NCI-H1694 treated with DMSO at 0.1 percent for 48 hours (cell line): ENCODE measurements around the gene DYDC1.
"Not testable (repeated sequence)": the region's sequence is repeated elsewhere in the genome, so short reads cannot be mapped to it uniquely, and the experiment has no call there.

ENCODE experiments used
- DNase-seq: peaks from one replicate; lab custom pipeline; 2025; lab: John Stamatoyannopoulos, UW

The DYDC1 gene

GRCh38 chr10:80356563-80356988, at the start of gene DYDC1, which contains the start of gene DYDC2:
Gene DYDC1, minus strand, starts transcription at chr10:80356755. Its CDS starts 4,154 bp downstream, at chr10:80352601.
Gene DYDC2, plus strand, starts transcription at chr10:80356781. Its CDS starts 5,663 bp downstream, at chr10:80362444.
- DNase-seq = no peak

- DNase-seq = no peak
Observed at GRCh38 chr10:80406204-80406603, 49.6 kb upstream of the DYDC1 start.

- DNase-seq = no peak
Observed at GRCh38 chr10:80405626-80406025, 49.1 kb upstream of the DYDC1 start.

- DNase-seq = no peak
Observed at GRCh38 chr10:80405035-80405434, 48.5 kb upstream of the DYDC1 start.

- no peak for DNase-seq
Observed at GRCh38 chr10:80400136-80400804, 43.7 kb upstream of the DYDC1 start.

GRCh38 chr10:80397014-80397413, 40.5 kb upstream of the DYDC1 start:
- DNase-seq = no peak

- DNase-seq = no peak
Observed at GRCh38 chr10:80394358-80394916, 37.9 kb upstream of the DYDC1 start.

- no peak for DNase-seq
Observed at GRCh38 chr10:80392250-80392649, 35.7 kb upstream of the DYDC1 start.

GRCh38 chr10:80390740-80391139, 34.2 kb upstream of the DYDC1 start:
- DNase-seq = no peak

- DNase-seq = peak; percentile 46
Observed at GRCh38 chr10:80382989-80383388, 26.4 kb upstream of the DYDC1 start.

- no peak for DNase-seq
Observed at GRCh38 chr10:80380185-80380584, 23.6 kb upstream of the DYDC1 start.

- DNase-seq = no peak
Observed at GRCh38 chr10:80379701-80380100, 23.1 kb upstream of the DYDC1 start.

- DNase-seq = no peak
Observed at GRCh38 chr10:80373502-80373901, 16.9 kb upstream of the DYDC1 start.

GRCh38 chr10:80372675-80373074, 16.1 kb upstream of the DYDC1 start:
- DNase-seq = no peak

- DNase-seq = no peak
Observed at GRCh38 chr10:80371467-80371866, 14.9 kb upstream of the DYDC1 start.

GRCh38 chr10:80365510-80365909, 9.0 kb upstream of the DYDC1 start:
- no peak for DNase-seq

- no peak for DNase-seq
Observed at GRCh38 chr10:80359644-80360043, 3.1 kb upstream of the DYDC1 start.

- not testable (repeated sequence) for DNase-seq
Observed at GRCh38 chr10:80358925-80359324, 2.4 kb upstream of the DYDC1 start.

- DNase-seq = no peak
Observed at GRCh38 chr10:80357851-80358125, 1.2 kb upstream of the DYDC1 start.

GRCh38 chr10:80356989-80357850, 665 bp upstream of the DYDC1 start:
- no peak for DNase-seq

GRCh38 chr10:80351220-80351619, 5.3 kb downstream of the DYDC1 start:
- DNase-seq = no peak

- DNase-seq = no peak
Observed at GRCh38 chr10:80350251-80350650, 6.3 kb downstream of the DYDC1 start.

- no peak for DNase-seq
Observed at GRCh38 chr10:80344912-80345311, 11.6 kb downstream of the DYDC1 start.
